Activated CD8-positive, alpha-beta memory T cell treated with anti-CD3 and anti-CD28 coated beads, Interleukin-2, amount 10 ng/mL, durations not matched to agents 7 days and 5 days (primary cell): ENCODE data around the gene LIN52. TPM values are rescaled to one million over a fixed set of nuclear protein-coding genes. Genes with fewer than 3 reads are reported as not detected.

Experiments
- ATAC-seq: fragments of 150-1000 bp; cut with Tn5 transposase; one replicate; pipeline ENCODE4 v1.10.0; 2021; ENCODE audit warnings: moderate library complexity
- CTCF ChIA-PET: fragments of 350-600 bp; sonication (Branson Sonifier 250); formaldehyde crosslinking; loops from one replicate; lab custom pipeline; 2021; ENCODE audit warnings: antibody characterized with exemption; lab: Charles Lee
- DNase-seq: peaks from one replicate; pipeline ENCODE4 v3.0.0-alpha.2; 2020
- H3K27ac Mint-ChIP-seq: one replicate; pipeline ENCODE4 v1.8.0; 2021; ENCODE audit warnings: mild to moderate bottlenecking, mixed read lengths
- H3K27me3 Mint-ChIP-seq: one replicate; pipeline ENCODE4 v1.8.0; 2021; ENCODE audit warnings: mixed read lengths
- H3K36me3 Mint-ChIP-seq: one replicate; pipeline ENCODE4 v1.8.0; 2021; ENCODE audit warnings: mild to moderate bottlenecking, mixed read lengths
- H3K4me1 Mint-ChIP-seq: one replicate; pipeline ENCODE4 v1.8.0; 2021; ENCODE audit warnings: mixed read lengths
- H3K4me3 Mint-ChIP-seq: one replicate; pipeline ENCODE4 v1.8.0; 2021; ENCODE audit warnings: mild to moderate bottlenecking, moderate library complexity, mixed read lengths
- H3K9me3 Mint-ChIP-seq: one replicate; pipeline ENCODE4 v1.8.0; 2022; ENCODE audit warnings: low read depth, mixed read lengths
- total RNA-seq, 2 experiments: library from RNA; stranded (reverse); gene quantifications; one replicate each; pipeline ENCODE4 v1.2.3, GENCODE V29; 2021

LIN52 gene
- total RNA-seq, 2 experiments from 2014 or later = 18.3 to 20.1 TPM

DNA sequence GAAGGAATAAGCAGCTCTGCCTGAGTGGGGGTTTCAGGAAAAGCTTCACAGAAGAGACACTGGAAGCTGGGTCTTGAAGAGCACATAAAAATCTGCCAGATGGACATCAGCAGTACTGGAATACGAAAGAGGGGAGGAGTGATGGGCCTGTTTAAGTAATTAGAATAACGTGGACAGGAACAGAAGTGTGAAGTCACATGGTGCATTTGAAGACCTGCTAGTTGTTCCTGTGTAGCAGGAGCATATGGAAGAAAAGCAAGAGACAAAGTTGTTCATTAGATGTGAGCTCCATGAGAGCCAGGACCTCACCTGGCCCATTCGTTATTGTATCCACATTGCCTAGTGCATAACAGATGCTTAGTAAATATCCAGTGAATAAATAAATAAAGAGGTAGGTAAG lies 85.2 kb downstream of the LIN52 start:
- Mint-ChIP-seq H3K27me3 (no peaks in the 10 kb centered on the region), H3K27ac (no peak overlapping the region), H3K9me3 (no peaks in the 10 kb centered on the region), H3K36me3 (peaks cover 3% of the 10 kb centered on the region), H3K4me3 (no peak overlapping the region), H3K4me1 (no peaks in the 10 kb centered on the region)
- CTCF ChIA-PET = no interaction called here
- DNase-seq = no peak
- no peak for ATAC-seq

DNA sequence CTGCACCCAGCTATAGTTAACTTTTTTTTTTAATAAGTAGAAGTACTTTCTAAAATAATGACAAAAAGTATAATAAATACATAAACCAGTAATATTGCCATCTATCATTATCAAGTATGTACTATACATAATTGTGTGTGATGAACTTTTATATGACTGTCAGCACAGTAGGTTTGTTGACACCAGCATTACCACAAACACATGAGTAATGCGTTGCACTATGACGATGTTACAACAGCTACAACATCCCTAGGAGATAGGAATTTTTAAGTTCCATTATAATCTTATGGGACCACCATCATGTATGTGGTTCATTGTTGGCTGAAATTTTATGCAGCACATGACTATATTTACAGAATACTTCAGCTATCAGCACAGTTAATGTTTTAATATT lies 91.6 kb downstream of the LIN52 start:
- no peak overlapping the region for H3K4me3 Mint-ChIP-seq
- CTCF ChIA-PET = interaction anchor here (0.6 kb wide), 2 partner anchors 16 to 840 kb away, joined by 3 to 4 read pairs; no protein-coding TSS in a partner anchor
- H3K27ac Mint-ChIP-seq = no peak overlapping the region
- H3K36me3 Mint-ChIP-seq = no peaks in the 10 kb centered on the region
- no peaks in the 10 kb centered on the region for H3K27me3 Mint-ChIP-seq
- H3K9me3 Mint-ChIP-seq = no peaks in the 10 kb centered on the region
- DNase-seq = no peak
- no peak for ATAC-seq
- no peaks in the 10 kb centered on the region for H3K4me1 Mint-ChIP-seq

DNA sequence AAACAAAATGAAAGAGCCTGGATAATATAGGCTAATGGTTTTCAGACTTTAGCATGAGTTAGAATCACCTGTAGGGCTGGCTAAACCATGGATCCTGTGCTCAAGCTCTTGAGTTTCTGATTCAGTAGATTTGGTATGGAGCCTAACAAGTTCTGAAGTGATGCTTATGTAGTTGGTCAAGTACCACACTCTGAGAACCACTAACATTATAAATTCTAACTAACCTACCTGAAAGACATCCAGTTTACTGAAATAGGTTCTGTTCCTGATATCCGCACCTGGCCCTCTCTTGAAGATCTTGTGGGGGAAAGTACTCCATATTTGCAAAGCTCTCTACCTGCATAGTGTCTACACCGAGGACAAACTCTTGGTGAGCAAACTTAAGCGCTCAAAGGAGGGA lies 95.1 kb downstream of the LIN52 start:
- Mint-ChIP-seq H3K9me3 (no peaks in the 10 kb centered on the region), H3K4me3 (no peak overlapping the region), H3K36me3 (no peaks in the 10 kb centered on the region), H3K27me3 (no peaks in the 10 kb centered on the region), H3K4me1 (no peaks in the 10 kb centered on the region), H3K27ac (no peak overlapping the region)
- DNase-seq (no peak), ATAC-seq (no peak)
- CTCF ChIA-PET = interaction anchor here (0.7 to 1.5 kb wide), 2 partner anchors 39 to 52 kb away, joined by 3 to 4 read pairs; no protein-coding TSS in a partner anchor

DNA sequence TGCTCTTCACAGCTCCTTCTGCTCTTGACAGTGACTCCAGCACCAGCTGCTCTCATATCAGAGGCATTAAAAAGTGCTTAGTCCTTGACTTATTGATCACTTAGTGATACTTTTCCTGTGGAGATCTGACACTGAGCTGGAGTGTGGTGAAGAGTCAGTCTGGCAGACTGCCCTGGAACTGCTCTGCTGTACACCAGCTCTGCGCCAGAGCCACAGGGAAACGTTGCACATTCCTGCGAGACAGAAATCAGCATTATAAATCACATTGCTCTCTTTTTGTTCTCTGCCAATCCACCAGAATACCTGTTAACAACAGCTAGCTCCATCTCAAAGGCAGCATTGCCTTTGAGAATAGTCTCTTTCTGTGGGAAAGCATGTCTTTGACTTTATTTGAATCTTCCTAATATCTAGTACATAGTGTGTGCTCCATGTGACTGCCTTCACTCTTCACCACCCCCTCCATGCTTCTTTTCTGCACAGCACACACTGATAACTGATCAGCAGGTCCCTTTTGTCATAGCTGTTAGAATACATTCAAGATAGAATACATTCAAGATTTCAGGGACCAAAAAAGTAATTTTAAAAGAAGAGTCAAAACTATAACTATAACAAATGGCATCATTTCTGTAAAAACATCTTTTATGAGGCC lies 106.3 kb downstream of the LIN52 start:
- Mint-ChIP-seq H3K27me3 (no peaks in the 10 kb centered on the region), H3K27ac (no peak overlapping the region), H3K4me1 (no peaks in the 10 kb centered on the region), H3K36me3 (peaks cover 3% of the 10 kb centered on the region), H3K9me3 (no peaks in the 10 kb centered on the region), H3K4me3 (no peak overlapping the region)
- CTCF ChIA-PET = interaction anchor here (0.7 to 1.4 kb wide), 3 partner anchors 15 to 1549 kb away, joined by 3 to 5 read pairs (median 4); no protein-coding TSS in a partner anchor
- ATAC-seq (no peak), DNase-seq (no peak)

DNA sequence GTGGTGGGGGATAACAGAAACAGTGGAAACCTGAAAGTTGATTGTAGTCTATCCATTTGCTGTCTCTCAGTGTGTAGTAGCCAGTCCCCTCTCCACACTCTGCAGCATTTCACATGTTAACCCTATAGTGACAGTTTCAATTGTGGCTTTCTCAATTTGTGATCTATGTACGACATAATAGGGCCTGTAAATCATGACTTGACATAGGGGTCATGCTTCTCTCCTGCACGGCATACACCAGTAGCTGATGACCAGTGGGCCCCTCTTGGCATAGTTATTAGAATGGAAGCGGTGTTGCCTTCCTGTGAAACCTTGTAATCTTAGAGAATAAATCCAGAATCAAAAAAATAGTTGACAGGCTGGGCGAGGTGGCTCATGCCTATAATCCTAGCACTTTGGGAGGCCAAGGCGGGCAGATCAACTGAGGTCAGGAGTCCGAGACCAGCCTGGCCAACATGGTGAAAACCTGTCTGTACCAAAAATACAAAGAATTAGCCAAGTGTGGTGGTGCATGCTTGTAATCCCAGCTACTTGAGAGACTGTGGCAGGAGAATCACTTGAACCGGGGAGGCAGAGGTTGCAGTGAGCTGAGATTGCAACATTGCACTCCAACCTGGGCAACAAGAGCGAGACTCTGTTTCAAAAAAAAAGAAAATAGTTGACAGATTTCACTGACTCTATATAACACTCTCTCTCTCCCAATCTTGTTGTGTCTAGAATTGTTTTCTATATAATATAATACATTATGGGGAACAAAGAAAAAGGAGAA lies 109.9 kb downstream of the LIN52 start:
- Mint-ChIP-seq H3K4me3 (no peak overlapping the region), H3K9me3 (no peaks in the 10 kb centered on the region), H3K27ac (no peak overlapping the region), H3K27me3 (no peaks in the 10 kb centered on the region), H3K4me1 (no peaks in the 10 kb centered on the region), H3K36me3 (peaks cover 6% of the 10 kb centered on the region)
- CTCF ChIA-PET = interaction anchor here (1.1 kb wide), 1 partner anchor 22 kb away, joined by 3 read pairs; no protein-coding TSS in a partner anchor
- ATAC-seq (no peak), DNase-seq (no peak)

DNA sequence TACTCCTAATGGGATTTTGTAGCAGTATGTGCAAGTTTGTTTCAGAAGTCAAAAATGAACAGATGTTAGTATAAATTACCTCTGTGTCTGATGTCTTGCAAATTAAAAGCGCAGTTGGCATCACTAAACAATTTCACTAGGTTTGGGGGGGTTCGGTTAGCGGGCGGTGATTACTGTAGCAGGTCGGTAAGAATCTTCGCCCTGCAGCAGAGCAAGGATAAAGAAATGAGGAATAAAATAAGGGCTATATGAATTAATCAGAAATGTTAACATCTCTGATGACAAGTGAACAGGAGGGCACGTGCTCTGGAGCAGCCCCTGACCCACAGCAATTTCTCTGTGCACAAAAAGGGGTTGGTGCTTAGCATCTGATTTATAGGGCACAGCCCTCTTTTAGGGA lies 110.9 kb downstream of the LIN52 start:
- DNase-seq = no peak
- no peak overlapping the region for H3K4me3 Mint-ChIP-seq
- CTCF ChIA-PET = interaction anchor here (1.1 kb wide), 1 partner anchor 21 kb away, joined by 3 read pairs; no protein-coding TSS in a partner anchor
- no peak for ATAC-seq
- H3K9me3 Mint-ChIP-seq = no peaks in the 10 kb centered on the region
- no peaks in the 10 kb centered on the region for H3K27me3 Mint-ChIP-seq
- H3K27ac Mint-ChIP-seq = no peak overlapping the region
- no peaks in the 10 kb centered on the region for H3K4me1 Mint-ChIP-seq
- H3K36me3 Mint-ChIP-seq = peaks cover 6% of the 10 kb centered on the region

DNA sequence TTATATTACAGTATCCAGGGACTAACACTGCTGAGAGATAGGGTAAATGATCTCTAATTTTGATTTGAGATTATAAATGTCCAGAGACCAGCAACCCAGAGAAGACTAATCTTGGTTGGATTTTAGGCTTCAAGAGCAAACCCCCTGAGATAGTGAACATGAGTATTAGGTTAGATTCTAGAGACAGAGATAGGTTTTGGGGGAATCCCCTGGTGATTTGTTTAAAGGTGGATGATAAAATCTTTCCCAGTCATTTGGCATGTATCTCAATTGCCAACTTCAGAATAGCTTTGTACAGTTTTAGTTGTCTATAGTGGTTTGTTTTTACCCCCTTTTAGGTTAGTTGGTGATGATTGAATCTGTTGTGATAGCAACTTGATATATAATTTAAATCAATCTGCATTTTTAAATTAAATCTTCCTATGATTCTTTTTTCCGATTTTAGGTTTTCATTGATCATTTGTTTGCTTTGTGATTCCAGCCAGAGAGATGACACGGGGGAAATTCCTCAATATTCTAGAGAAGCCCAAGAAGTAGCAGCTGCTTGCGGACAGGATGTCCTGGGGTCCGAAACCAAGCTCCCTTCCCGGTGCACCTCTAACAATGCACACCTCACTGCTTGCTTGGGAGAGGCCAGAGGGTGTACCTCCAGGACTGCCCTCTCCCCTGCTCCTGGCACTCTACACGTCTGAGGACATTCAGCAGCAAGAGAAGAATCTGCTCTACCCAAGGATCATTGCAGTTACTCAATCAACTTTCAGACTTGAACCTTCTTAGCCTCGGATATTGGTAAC lies 113.9 kb downstream of the LIN52 start:
- no peak for ATAC-seq
- no peak overlapping the region for H3K27ac Mint-ChIP-seq
- H3K4me3 Mint-ChIP-seq = no peak overlapping the region
- DNase-seq = no peak
- H3K4me1 Mint-ChIP-seq = no peaks in the 10 kb centered on the region
- H3K27me3 Mint-ChIP-seq = no peaks in the 10 kb centered on the region
- CTCF ChIA-PET = interaction anchor here (1.4 kb wide), 1 partner anchor 13 kb away, joined by 3 read pairs; no protein-coding TSS in a partner anchor
- H3K9me3 Mint-ChIP-seq = no peaks in the 10 kb centered on the region
- H3K36me3 Mint-ChIP-seq = peaks cover 5% of the 10 kb centered on the region

DNA sequence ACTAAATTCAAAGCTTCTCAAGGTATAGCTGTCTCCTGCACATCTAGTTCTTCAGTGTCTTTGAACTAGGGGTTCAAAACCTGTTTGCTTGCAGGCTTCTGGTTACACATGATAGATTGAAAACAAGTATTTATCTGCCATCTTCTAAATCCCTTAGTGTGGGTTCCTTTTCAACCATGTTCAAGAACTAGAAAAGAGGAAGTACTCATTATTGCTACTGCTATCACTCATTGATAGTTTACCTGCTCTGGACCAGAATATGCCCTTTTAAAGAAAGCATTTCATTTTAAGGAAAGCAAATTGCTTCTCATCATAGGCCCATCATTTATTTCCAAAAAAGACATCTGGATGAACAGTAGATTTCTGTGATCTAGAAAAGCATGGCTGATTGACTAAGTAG lies 117.4 kb downstream of the LIN52 start:
- H3K4me1 Mint-ChIP-seq = no peaks in the 10 kb centered on the region
- no peak overlapping the region for H3K27ac Mint-ChIP-seq
- CTCF ChIA-PET = no interaction called here
- no peak overlapping the region for H3K4me3 Mint-ChIP-seq
- H3K36me3 Mint-ChIP-seq = peaks cover 6% of the 10 kb centered on the region
- no peaks in the 10 kb centered on the region for H3K9me3 Mint-ChIP-seq
- ATAC-seq (no peak), DNase-seq (no peak)
- H3K27me3 Mint-ChIP-seq = no peaks in the 10 kb centered on the region

DNA sequence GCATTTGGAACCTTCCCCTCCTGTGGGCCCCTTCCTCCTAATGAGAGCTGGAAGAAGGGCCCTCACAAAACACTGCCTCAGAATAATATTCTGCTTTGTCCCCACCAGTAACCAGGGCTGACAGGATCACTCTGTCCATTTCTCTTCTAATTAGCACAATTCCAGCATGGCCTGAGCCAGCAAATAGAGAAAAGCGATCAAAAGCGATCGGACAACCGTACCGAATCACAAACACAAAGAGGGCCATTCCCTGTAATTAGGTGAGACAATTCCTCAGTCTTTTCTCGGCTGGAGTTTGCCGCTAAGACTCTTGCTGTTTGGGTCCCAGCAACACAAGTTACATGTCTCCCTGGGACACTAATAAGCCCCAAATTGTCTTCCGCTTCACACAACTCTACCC lies 118.9 kb downstream of the LIN52 start:
- Mint-ChIP-seq H3K9me3 (no peaks in the 10 kb centered on the region), H3K36me3 (peaks cover 6% of the 10 kb centered on the region), H3K27ac (no peak overlapping the region), H3K4me3 (no peak overlapping the region), H3K27me3 (no peaks in the 10 kb centered on the region), H3K4me1 (no peaks in the 10 kb centered on the region)
- DNase-seq (no peak), ATAC-seq (no peak)
- CTCF ChIA-PET = no interaction called here

DNA sequence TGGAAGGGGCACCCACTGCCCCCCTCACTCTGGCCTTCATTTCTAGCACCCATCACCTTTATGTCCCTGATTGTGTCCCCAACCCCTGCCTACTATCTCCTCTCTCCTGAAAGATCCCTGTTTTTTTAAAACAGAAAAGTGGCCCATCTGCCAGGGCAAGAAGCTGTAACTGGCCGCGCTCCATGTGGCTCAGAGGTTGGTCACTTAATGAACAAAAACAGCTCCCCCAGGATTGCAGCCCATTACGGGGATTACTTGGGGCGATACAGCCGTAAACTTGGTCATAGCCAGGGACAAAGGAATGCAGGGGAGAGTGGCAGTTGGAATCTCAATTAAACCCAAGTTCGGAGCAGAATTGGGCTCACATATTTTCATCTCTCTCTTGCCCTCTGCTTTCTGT lies 119.7 kb downstream of the LIN52 start:
- CTCF ChIA-PET = no interaction called here
- no peaks in the 10 kb centered on the region for H3K27me3 Mint-ChIP-seq
- H3K4me3 Mint-ChIP-seq = no peak overlapping the region
- peaks cover 3% of the 10 kb centered on the region for H3K36me3 Mint-ChIP-seq
- H3K9me3 Mint-ChIP-seq = no peaks in the 10 kb centered on the region
- no peak overlapping the region for H3K27ac Mint-ChIP-seq
- ATAC-seq = no peak
- H3K4me1 Mint-ChIP-seq = no peaks in the 10 kb centered on the region
- DNase-seq = no peak

DNA sequence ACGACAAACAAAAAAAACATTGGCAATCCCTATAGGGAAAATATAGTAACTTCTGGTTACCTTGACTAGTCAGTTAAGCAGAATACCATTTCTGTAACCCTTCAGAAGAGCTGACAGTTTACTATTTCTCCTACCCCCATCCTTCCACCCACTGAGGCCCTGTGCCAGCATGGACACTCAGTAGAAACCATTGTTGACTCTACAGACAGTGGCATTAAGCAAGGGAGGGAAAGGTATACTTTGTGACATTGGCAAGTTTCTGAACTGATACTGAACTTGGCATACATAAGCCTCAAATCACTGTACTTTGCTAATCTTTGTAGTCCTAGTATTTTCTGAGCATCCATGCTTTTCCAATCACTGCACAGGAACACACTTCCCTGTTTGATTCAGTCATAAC lies 121.1 kb downstream of the LIN52 start:
- H3K27me3 Mint-ChIP-seq = no peaks in the 10 kb centered on the region
- CTCF ChIA-PET = no interaction called here
- no peak overlapping the region for H3K4me3 Mint-ChIP-seq
- H3K4me1 Mint-ChIP-seq = no peaks in the 10 kb centered on the region
- no peaks in the 10 kb centered on the region for H3K9me3 Mint-ChIP-seq
- peaks cover 3% of the 10 kb centered on the region for H3K36me3 Mint-ChIP-seq
- DNase-seq (no peak), ATAC-seq (no peak)
- no peak overlapping the region for H3K27ac Mint-ChIP-seq

DNA sequence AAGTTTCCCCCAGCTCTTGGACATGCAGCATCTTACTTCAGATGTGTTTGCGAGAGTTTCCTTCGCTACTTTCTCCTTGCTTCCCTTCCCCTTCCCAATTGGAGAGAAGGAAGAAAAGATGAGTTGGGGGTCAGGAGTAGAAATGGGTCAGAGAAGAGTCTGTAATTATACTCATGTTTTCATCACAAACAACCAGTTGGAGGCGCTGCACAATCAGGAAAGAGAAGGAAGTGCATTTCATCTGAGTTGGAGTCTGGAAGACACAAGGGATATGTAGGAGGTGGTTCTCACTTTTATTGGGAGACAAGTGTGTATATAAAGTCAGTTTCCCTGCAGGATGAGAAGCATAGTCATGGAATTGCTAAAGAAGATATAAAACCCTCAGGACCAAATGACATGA lies 123.2 kb downstream of the LIN52 start:
- DNase-seq = no peak
- H3K4me1 Mint-ChIP-seq = no peaks in the 10 kb centered on the region
- peaks cover 6% of the 10 kb centered on the region for H3K27me3 Mint-ChIP-seq
- ATAC-seq = no peak
- CTCF ChIA-PET = interaction anchor here (1.4 kb wide), 1 partner anchor 43 kb away, joined by 5 read pairs; no protein-coding TSS in a partner anchor
- H3K4me3 Mint-ChIP-seq = no peak overlapping the region
- H3K9me3 Mint-ChIP-seq = no peaks in the 10 kb centered on the region
- no peak overlapping the region for H3K27ac Mint-ChIP-seq
- peaks cover 1% of the 10 kb centered on the region for H3K36me3 Mint-ChIP-seq

DNA sequence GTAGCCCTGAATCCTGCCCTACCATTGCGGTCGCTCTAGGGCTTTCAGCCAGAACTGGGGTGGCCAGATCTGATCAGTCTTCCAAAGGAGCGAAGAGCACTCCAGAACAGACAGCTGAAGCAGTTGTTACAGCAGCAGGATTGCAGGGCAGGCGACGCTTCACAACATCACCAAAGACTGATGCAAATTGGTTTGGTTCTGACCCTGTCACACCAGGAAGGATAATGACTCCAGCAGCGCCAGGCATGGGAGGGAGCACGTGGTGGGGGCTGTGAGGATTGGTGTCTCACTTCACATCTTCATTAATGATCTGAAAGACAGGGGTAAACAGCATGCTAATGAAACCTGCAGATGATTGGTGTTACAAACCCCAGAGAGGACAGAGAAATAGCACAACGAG lies 123.9 kb downstream of the LIN52 start:
- Mint-ChIP-seq H3K4me1 (no peaks in the 10 kb centered on the region), H3K27me3 (peaks cover 6% of the 10 kb centered on the region), H3K4me3 (no peak overlapping the region), H3K36me3 (peaks cover 1% of the 10 kb centered on the region), H3K9me3 (no peaks in the 10 kb centered on the region), H3K27ac (no peak overlapping the region)
- CTCF ChIA-PET = interaction anchor here (1.4 kb wide), 1 partner anchor 43 kb away, joined by 5 read pairs; no protein-coding TSS in a partner anchor
- no peak for DNase-seq
- no peak for ATAC-seq
